HG03135 (cell line): Measurements from ENCODE around the gene TIMM50.
"Not testable (repeated sequence)": the region's sequence is repeated elsewhere in the genome, so short reads cannot be mapped to it uniquely, and the experiment has no call there.

Experiments used
- ATAC-seq: cut with Tn5 transposase; IDR thresholded peaks from one replicate; pipeline ENCODE4 v1.9.1; 2021; ENCODE audit warnings: mild to moderate bottlenecking, moderate library complexity; ENCODE audit not compliant: unreplicated experiment

TIMM50 gene

GRCh38 chr19:39469036-39469435, 11.6 kb upstream of the TIMM50 start:
- no peak for ATAC-seq

GRCh38 chr19:39469567-39469966, 11.1 kb upstream of the TIMM50 start:
- no peak for ATAC-seq

DNA sequence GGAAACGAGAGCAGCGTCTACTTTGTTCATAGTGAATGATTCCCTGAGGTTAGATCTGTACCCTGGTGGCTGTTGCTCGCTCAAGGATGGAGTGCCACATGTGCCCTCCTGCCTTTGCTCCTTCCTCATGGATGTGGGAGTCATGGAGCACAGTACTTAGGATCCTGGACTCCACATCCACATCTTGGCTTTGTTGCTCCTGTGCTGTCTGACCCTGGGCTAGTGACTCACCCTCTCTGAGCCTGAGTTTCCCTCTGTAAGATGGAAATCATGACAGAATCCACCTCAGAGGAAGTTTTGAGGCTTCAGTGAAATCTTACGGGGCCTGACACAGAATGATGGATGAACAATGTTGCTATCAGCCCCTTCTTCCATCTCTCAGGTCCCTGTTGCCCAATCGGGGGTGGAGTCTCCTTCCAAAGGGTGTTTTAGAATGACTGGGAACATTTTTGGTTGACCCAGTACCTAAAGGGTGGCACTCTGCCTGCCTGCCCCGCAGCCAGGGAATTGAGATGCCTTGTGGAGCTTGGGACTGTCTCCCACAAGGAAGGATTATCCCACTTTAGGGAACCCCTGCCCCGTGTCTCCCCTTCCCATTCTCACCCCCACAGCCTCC, 9.8 kb upstream of the TIMM50 start:
- ATAC-seq, result no peak

DNA sequence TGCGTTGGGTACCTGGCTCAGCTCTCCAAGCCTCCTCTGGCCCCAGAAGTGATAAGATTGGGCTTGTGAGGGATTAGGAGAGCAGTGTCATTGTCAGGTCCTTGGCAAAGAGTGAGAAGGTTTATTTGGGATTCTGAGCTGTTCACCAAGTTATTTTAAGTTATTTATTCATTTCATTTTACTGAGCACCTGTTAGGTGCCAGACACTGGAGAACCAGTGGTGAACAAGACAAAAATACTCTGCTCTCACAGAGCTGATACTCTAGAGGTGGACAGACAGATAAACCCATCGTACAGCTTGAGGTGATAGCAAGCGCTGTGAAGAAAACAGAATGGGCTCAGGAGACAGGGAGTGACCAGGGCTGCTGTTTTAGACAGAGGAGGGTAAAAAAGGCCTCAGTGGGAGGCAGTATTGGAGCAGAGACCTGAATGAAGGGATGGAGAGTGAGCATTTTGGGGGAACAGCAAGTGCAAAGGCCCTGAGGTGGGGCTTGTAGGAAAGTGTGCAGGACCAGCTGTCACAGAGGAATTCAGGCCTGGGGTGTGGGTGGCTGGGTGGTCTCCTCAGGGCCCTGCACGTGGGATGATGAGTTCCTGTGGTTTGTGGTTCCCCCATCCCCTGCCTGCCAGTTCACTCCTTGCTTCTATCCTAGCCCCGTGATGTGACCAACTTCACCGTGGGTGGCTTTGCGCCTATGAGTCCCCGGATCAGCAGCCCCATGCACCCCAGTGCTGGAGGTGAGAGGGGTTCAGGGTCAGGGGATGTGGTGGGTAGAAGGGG, 8.7 kb upstream of the TIMM50 start:
- no peak for ATAC-seq

- ATAC-seq, result no peak
Measured at GRCh38 chr19:39472746-39473442, 7.7 kb upstream of the TIMM50 start.

DNA sequence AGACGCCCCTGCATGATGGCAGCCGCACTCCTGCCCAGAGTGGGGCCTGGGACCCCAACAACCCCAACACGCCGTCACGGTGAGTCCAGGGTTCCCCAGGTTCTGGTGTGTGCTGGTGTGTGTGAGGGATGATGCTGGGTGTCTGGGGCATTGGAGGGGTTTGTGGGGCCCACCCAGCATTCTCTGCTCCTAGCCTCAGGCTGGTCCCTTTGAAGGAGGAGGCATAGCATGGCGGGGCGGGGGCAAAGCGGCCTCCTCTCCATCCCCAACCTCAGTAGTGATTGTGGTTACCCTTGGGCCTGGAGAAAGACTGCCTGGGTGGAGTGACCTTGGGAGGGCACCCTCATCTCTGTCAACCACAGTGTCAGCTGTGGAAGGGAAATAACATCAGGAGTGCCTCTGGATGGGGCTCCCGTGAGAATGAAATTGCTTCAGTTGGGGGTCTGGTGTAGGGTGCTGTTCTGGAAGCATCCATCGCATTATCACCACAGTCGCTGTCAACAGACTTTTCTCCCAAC, 7.1 kb upstream of the TIMM50 start:
- no peak for ATAC-seq

- no peak for ATAC-seq
Measured at GRCh38 chr19:39474139-39474620, 6.5 kb upstream of the TIMM50 start.

DNA sequence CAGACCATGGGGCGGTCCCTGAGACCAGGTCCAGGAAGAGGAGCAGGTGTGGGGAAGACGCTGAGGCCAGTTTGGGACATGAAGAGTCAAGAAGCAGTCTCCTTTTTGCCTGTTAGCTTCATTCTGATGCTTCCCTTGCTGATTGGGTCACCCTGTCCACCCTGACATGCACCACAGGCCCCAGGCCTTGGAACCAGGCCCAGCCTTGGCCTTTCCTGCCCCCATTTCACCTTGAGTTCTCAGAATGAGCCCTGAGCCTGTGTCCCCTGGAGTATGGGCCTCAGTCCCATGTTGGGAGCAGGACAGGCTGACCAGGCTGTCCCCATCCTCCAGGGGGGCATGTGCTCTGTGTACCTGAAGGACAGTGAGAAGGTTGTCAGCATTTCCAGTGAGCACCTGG, 4.9 kb upstream of the TIMM50 start:
- ATAC-seq, result no peak

GRCh38 chr19:39479319-39479801, 1.3 kb upstream of the TIMM50 start:
- ATAC-seq, result not testable (repeated sequence)

DNA sequence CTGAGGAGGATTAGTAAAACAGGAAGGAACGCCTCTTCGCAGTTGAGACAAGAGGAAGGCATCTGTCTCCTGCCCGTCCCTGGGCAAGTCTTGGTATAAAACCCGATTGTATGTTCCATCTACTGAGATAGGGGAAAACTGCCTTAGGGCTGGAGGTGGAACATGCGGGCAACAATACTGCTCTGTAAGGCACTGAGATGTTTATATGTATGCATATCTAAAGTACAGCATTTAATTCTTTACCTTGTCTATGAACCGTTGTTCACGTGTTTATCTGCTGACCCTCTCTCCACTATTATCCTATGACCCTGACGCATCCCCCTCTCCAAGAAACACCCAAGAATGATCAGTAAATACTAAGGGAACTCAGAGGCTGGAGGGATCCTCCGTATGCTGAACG, 722 bp upstream of the TIMM50 start:
- ATAC-seq, result no peak

GRCh38 chr19:39481229-39481545, 549 bp downstream of the TIMM50 start:
- ATAC-seq, result peak; percentile 5

DNA sequence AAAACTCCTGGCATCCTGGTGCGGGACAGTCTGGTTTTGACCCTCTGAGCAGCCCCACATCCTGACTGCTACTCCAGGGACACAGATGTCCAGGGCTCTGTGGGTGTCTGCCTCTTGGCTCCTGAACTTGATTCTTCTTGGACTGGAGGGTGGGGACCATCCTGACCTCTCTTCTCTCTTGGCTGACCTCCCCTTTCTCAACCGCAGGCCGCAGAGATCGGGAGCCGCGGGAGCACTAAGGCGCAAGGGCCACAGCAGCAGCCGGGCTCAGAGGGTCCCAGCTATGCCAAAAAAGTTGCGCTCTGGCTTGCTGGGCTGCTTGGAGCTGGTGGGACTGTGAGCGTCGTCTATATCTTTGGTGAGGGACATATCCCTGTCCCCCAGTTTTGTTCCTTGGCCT, 1.0 kb downstream of the TIMM50 start:
- no peak for ATAC-seq

DNA sequence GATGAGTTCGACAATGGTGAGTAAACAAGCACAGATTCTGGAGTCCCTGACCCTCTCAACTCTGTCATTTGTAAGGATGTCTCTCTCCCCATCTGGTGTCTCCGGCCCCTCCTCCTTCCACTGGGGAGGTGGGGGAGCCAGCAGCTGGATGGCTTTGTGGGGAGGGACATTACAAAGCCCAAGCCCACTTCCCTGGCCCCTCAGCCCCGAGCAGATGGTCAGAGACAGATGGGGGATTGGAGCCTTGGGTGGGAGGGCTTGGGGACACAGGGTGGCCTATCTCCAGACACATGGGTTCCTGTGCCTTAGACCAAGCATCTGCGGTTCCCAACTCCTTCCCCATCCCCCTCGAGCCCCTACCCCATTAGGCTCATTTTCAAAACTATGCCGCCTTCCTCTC, 2.5 kb downstream of the TIMM50 start:
- ATAC-seq, result no peak

GRCh38 chr19:39489756-39490155, 9.1 kb downstream of the TIMM50 start:
- no peak for ATAC-seq

DNA sequence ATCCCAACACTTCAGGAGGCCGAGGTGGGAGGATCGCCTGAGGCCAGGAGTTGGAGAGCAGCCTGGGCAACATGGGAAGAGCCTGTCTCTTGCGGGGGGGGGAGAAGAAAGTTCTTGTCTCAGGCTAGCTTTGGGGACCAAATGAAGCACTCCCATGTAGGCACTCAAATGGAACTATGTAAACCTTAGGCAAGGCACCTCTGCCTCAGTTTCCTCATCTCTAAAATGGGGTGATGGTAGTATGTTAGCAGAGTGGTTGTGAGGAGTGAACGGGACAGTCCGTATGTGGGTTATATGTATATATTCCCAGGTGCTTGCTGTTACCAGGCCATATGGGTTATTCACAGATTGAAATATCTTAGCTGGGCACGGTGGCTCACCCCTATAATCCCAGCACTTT, 11.6 kb downstream of the TIMM50 start:
- ATAC-seq, result no peak

DNA sequence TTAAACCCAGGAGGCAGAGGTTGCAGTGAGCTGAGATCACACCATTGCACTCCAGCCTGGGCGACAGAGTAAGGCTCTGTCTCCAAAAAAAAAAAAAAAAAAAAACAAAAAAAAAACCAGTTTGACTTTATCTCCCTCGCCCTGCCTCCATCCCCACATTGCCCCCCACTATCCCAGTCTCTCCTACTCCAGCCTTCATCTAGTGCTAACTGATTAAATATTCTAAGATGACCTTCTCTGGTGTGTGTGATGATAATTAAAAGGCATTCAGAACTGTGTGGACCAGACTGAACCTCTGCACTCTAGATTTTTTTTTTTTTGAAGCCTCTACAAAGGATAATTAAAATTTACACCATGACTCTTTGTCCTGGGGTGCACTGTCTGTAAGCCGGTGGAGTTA, 12.2 kb downstream of the TIMM50 start:
- no peak for ATAC-seq

GRCh38 chr19:39494661-39495060, 14.0 kb downstream of the TIMM50 start:
- ATAC-seq, result no peak

GRCh38 chr19:39496063-39496462, 15.4 kb downstream of the TIMM50 start:
- ATAC-seq, result no peak

- ATAC-seq, result no peak
Measured at GRCh38 chr19:39497701-39497995, 17.0 kb downstream of the TIMM50 start.

DNA sequence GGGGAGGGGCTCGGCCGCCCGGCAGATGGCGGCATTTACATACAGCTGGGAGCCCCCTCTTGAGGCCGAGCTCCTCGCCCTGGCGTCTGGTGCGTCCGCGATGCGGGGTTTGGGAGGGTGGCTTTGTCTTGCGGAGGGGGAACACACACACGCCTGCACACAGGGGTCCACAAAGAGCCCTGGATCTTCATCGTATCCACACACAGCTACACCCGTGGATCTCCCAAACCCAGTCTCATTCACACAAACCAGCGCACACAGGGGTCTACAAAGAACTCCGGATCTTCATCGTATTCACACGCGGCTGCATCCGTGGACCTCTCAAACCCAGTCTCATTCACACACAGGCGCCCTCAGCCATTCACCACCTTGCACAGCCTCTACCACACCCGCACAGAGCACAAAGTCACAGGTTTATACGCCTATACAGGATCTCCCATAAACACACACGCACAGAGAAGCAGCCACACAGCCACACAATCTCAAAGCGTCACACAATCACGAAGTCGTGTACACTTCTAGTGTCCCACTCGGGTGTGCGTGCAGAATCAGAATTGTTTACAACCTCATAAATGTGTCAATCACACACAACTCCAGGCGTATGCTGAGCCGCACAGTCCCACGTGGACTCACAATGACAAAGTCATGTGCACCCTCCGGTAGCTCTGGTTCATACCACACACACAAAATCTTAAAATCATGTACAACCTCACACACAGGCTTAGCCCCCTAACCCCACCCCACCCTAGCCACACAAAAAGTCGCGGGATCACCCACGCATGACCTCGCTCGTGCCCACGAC, 17.6 kb downstream of the TIMM50 start:
- no peak for ATAC-seq
